DOHH2 (cell line): ENCODE measurements around the gene ANO8.
A peak's percentile ranks its signal among the peaks of the same experiment; 100 is the strongest.
"Not testable (repeated sequence)": the region's sequence is repeated elsewhere in the genome, so short reads cannot be mapped to it uniquely, and the experiment has no call there.

ENCODE experiments used
- H3F3A ChIP-seq: fragments of 200-600 bp; sonication (generic), shearing (Covaris generic); 2 replicates; pipeline ENCODE4 v1.6.0; 2016; ENCODE audit warnings: antibody characterized with exemption, mild to moderate bottlenecking; ENCODE audit not compliant: control insufficient read depth, insufficient read depth
- H3K27ac ChIP-seq: fragments of 200-600 bp; sonication (generic); 2 replicates; pipeline ENCODE4 v1.5.1; 2014; ENCODE audit warnings: low read depth, mild to moderate bottlenecking, low read length, moderate library complexity
- H3K27me3 ChIP-seq: fragments of 200-600 bp; sonication (generic); 2 replicates; pipeline ENCODE4 v1.6.1; 2014; ENCODE audit warnings: mild to moderate bottlenecking, low read length, mixed read lengths; ENCODE audit not compliant: control insufficient read depth
- H3K36me3 ChIP-seq: fragments of 200-600 bp; sonication (generic); 2 replicates; pipeline ENCODE4 v1.6.1; 2014; ENCODE audit warnings: mild to moderate bottlenecking, low read length, moderate library complexity, mixed read lengths; ENCODE audit not compliant: control insufficient read depth
- H3K4me1 ChIP-seq: fragments of 200-600 bp; sonication (generic); 2 replicates; pipeline ENCODE4 v1.6.1; 2014; ENCODE audit warnings: mild to moderate bottlenecking, low read length, mixed read lengths; ENCODE audit not compliant: control insufficient read depth
- H3K4me2 ChIP-seq: fragments of 200-600 bp; sonication (generic); 2 replicates; pipeline ENCODE4 v1.6.0; 2014; ENCODE audit warnings: mild to moderate bottlenecking, low read length, moderate library complexity
- H3K4me3 ChIP-seq: fragments of 200-600 bp; sonication (generic); 2 replicates; pipeline ENCODE4 v1.5.1; 2014; ENCODE audit warnings: mild to moderate bottlenecking, low read length, mixed read lengths
- H3K79me2 ChIP-seq: fragments of 200-600 bp; sonication (generic); 2 replicates; pipeline ENCODE4 v1.6.1; 2014; ENCODE audit warnings: mild to moderate bottlenecking, low read length, mixed read lengths; ENCODE audit not compliant: control insufficient read depth
- H3K9me2 ChIP-seq: fragments of 200-600 bp; sonication (generic); replicated peaks from 2 replicates; pipeline ENCODE4 v1.6.1; 2014; ENCODE audit warnings: mild to moderate bottlenecking, low read length, mixed read lengths; ENCODE audit not compliant: control insufficient read depth
- H3K9me3 ChIP-seq: fragments of 200-600 bp; sonication (generic); 2 replicates; pipeline ENCODE4 v1.6.1; 2014; ENCODE audit warnings: antibody characterized with exemption, low read length, mixed read lengths; ENCODE audit not compliant: control insufficient read depth, insufficient read depth
- H4K20me1 ChIP-seq: fragments of 200-600 bp; sonication (generic); 2 replicates; pipeline ENCODE4 v1.6.0; 2014; ENCODE audit warnings: low read depth, mild to moderate bottlenecking, antibody characterized with exemption, low read length, moderate library complexity; ENCODE audit not compliant: control insufficient read depth, insufficient read depth
- CTCF ChIP-seq: fragments of 200-600 bp; sonication (generic); IDR thresholded peaks from one replicate; pipeline ENCODE4 v1.5.1; 2014; ENCODE audit warnings: antibody characterized with exemption, mild to moderate bottlenecking, low read depth, low read length; ENCODE audit not compliant: poor library complexity, severe bottlenecking
- EZH2phosphoT487 ChIP-seq: fragments of 200-600 bp; sonication (generic); IDR thresholded peaks from 2 replicates; pipeline ENCODE4 v1.6.1; 2017; ENCODE audit warnings: borderline replicate concordance, mild to moderate bottlenecking, antibody characterized with exemption, low read length, moderate library complexity, mixed read lengths

ANO8 gene

GRCh38 chr19:17296976-17297375 lies 37.7 kb downstream of the ANO8 start:
- Histone ChIP-seq H3F3A (0 out of 2 replicates have a peak, but pooled peaks cover 3% of the 10 kb centered on the region), H3K79me2 (peaks cover 12% of the 10 kb centered on the region), H3K27me3 (no peaks in the 10 kb centered on the region), H4K20me1 (0 out of 2 replicates have a peak, but pooled peaks cover 3% of the 10 kb centered on the region), H3K9me3 (0 out of 2 replicates have a peak, but pooled peaks cover 2% of the 10 kb centered on the region), H3K4me1 (peaks cover 25% of the 10 kb centered on the region), H3K4me2 (no peak overlapping the region), H3K27ac (no peak overlapping the region), H3K4me3 (no peak overlapping the region), H3K9me2 (no peaks in the 10 kb centered on the region), H3K36me3 (peaks cover 4% of the 10 kb centered on the region)
- TF ChIP-seq CTCF (no peak), EZH2phosphoT487 (no peak)

GRCh38 chr19:17296273-17296672 lies 38.4 kb downstream of the ANO8 start:
- Histone ChIP-seq H3K4me1 (peaks cover 27% of the 10 kb centered on the region), H3K9me2 (no peaks in the 10 kb centered on the region), H3K79me2 (peaks cover 12% of the 10 kb centered on the region), H4K20me1 (0 out of 2 replicates have a peak, but pooled peaks cover 3% of the 10 kb centered on the region), H3K4me2 (no peak overlapping the region), H3K4me3 (no peak overlapping the region), H3K27me3 (no peaks in the 10 kb centered on the region), H3K36me3 (peaks cover 4% of the 10 kb centered on the region), H3K9me3 (0 out of 2 replicates have a peak, but pooled peaks cover 2% of the 10 kb centered on the region), H3K27ac (no peak overlapping the region), H3F3A (0 out of 2 replicates have a peak, but pooled peaks cover 3% of the 10 kb centered on the region)
- TF ChIP-seq EZH2phosphoT487 = no peak
- TF ChIP-seq CTCF = no peak

GRCh38 chr19:17295551-17295950 lies 39.1 kb downstream of the ANO8 start:
- H3K27me3 ChIP-seq, H3F3A ChIP-seq, H4K20me1 ChIP-seq, H3K4me2 ChIP-seq, H3K36me3 ChIP-seq, H3K9me2 ChIP-seq, H3K27ac ChIP-seq, H3K4me3 ChIP-seq, H3K9me3 ChIP-seq: not testable (repeated sequence)
- peaks cover 27% of the 10 kb centered on the region for H3K4me1 ChIP-seq
- H3K79me2 ChIP-seq = peaks cover 12% of the 10 kb centered on the region

GRCh38 chr19:17294051-17294891 lies 40.4 kb downstream of the ANO8 start:
- H3K9me2 ChIP-seq = no peaks in the 10 kb centered on the region
- TF ChIP-seq EZH2phosphoT487 = no peak
- TF ChIP-seq CTCF = no peak
- H3K4me3 ChIP-seq = peak overlapping the region; percentile 20; the same call in 1 of the 2 replicates
- no peaks in the 10 kb centered on the region for H3K27me3 ChIP-seq
- no peak overlapping the region for H3K27ac ChIP-seq
- H3K79me2 ChIP-seq = peaks cover 12% of the 10 kb centered on the region
- peak overlapping the region; percentile 100 for H3K4me2 ChIP-seq
- 0 out of 2 replicates have a peak, but pooled peaks cover 3% of the 10 kb centered on the region for H4K20me1 ChIP-seq
- peaks cover 27% of the 10 kb centered on the region for H3K4me1 ChIP-seq
- 0 out of 2 replicates have a peak, but pooled peaks cover 3% of the 10 kb centered on the region for H3F3A ChIP-seq
- peaks cover 4% of the 10 kb centered on the region for H3K36me3 ChIP-seq
- H3K9me3 ChIP-seq = 0 out of 2 replicates have a peak, but pooled peaks cover 2% of the 10 kb centered on the region
